HG02759 (cell line): Measurements from ENCODE around the gene ANTXRL.
"Not testable (repeated sequence)": the region's sequence is repeated elsewhere in the genome, so short reads cannot be mapped to it uniquely, and the experiment has no call there.

ENCODE experiments used
- ATAC-seq: cut with Tn5 transposase; IDR thresholded peaks from one replicate; pipeline ENCODE4 v1.9.1; 2021; ENCODE audit warnings: mild to moderate bottlenecking, moderate library complexity; ENCODE audit not compliant: unreplicated experiment

The ANTXRL gene

DNA sequence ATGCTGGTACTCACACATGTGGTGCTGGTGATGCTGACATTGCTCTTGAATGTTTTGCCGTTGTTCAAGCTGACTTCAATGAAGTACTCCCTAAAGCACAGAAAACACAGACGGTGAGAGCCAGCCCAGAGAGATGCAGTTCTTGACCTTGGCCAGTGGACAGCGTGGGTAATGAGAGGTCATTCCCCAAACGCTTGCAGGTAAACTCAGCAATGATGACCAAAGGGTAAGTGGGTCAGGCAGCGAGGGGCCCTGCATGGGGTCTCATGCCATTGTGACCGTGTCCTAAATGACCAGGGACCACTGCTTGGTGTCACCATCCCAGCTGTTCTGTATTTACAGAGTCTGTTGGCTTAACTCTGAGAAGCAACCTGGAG, 32.8 kb upstream of the ANTXRL start:
- ATAC-seq, result no peak

DNA sequence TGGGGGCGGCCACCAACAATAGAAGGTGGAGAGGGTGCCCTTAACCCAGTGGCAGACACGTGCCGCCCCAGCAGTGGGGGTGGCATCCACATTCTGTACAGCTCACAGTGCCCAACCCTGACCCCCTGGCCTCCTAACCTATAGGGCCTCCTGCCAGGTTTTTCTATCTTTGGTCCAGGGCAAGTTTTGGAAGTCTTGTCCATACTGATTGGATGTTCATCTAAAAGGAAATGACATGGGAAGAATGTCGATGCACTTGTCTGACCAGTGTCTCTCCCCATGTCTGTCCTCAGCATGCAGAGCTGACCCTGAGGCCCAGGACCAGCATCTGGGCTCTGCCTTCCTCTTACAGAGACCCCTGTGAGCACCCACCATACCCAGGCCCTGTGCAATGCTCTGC, 32.3 kb upstream of the ANTXRL start:
- ATAC-seq, result no peak

DNA sequence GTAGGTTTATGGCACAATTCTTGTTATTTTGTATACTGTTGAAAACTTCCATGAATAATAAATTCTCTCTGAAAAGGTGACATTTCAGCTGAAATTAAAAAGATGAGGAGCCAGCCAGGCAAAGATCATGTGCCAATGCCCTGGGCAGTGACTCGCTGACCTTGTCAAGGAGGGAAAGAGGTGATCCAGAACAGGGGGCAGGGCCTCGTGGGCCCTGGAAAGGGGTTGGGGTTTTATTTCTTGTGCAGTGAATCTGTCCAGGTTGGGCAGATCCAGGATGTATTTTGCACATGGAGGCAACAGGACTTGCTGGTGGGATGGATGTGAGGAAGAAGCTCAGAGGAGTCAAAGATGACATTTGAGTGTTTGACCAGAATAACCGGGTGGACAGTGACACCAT, 31.6 kb upstream of the ANTXRL start:
- not testable (repeated sequence) for ATAC-seq

DNA sequence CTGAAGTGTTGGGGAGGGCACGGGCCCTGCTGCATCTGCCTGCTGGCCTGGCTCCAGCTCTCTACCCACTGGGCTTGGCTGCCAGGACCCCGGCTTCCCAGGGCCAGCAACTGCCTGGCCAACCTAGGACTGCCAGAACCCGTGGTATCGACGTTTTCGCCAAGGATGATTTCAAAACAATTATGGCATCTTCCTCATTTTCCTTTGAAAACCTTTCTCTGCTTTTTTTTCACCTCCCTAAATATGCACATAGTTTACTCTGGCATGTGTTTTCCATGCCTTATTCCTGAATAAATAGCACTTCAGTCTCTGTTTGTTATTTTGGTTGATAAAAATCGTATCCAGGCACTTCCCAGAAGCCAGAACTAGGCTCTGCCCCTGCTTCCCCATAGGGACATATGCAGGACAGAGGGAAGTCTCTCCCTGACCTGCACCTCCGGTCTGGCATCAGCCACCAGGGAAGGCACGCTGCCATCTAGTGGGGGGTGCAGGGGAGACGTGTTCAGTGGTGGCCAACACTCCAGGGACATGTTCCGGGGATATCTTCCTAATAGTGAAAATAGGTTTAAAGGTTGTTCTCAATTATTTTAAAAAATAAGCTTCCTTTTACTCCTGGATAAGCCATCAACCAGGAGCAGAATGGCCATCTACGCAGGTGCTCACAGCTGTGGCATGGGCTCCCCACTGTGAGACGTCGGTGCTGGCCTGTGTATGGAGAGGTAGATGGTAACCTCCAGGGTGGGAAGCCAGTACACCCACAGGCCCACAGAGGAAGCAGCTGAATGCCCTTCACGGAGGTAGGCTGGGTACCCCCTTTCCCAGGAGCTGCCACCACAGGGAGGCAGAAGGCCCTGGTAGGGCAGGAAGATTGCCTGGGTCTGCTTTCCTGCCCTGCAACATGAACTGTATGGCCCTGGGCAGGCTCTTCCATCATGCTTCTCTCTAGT, 30.7 kb upstream of the ANTXRL start:
- peak; percentile 57 for ATAC-seq

DNA sequence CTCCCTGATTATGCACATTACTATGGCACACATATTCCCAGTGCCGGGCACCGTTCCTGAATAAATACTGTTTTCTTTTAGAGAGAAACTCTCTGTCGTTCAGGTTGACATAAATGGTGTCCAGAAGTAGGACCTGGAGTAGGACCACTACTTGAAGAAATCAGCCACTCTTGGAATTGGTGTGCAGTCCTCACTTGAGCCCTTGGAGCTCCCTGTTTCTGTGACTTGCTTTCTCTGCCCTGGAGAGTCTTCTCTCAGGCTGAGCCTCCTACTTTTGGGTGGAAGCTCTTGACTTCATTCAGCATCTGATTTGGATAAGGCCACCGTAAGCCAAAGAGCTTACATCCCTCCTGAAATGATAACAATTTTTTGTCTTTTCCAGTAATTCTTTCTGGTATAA, 29.7 kb upstream of the ANTXRL start:
- ATAC-seq, result no peak

DNA sequence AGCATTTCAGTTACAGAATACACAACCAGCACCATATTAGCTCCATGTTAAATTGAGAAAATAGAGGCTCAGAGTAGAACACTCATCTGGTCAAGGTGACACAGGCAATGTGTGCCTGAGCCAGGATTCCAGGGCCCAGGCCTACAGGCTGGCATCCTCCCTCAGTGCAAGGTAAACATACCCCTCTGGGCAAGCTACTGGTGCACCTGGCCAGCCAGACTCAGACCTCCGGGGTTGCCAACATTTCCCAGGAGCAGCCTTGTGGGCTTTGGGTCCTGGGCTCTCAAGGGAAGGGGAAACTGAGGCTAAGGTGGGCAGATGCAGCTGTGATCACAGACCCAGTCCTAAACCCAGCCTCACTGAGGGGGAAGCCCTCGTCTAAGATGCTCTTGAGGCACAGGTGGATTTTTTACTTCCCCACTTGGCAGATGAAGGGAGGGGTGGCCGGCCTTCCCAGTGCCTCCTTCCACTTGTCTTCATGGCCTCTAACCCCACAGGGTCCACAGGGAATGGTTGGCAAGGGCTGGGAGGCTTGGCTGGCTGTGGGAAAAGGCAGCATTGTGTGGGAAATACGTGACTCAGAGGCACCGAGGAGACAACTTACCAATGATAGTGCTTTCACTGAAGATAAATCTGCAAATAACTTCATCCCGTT, 23.8 kb upstream of the ANTXRL start:
- not testable (repeated sequence) for ATAC-seq

DNA sequence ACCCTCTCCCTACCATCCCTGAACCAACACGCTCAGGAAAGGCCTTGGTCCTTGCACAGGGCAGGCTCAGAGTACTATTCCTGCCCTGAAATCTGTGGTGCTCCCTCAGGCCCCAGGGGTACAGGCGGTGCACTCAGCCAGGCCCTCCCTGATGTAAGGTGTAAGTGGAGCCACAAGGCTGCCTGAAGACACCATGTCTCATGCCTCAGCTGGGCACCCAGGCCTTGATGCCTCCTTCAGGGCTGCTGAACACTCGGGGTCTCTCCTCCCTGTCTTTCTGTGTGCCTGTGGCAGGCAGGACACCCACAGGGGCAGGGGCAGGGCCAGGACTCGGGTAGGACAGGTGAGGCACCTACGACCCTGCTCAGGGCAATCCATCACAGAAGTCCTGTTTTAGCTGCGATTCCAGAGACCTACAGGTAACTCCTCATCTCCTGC, 22.9 kb upstream of the ANTXRL start:
- ATAC-seq, result no peak

DNA sequence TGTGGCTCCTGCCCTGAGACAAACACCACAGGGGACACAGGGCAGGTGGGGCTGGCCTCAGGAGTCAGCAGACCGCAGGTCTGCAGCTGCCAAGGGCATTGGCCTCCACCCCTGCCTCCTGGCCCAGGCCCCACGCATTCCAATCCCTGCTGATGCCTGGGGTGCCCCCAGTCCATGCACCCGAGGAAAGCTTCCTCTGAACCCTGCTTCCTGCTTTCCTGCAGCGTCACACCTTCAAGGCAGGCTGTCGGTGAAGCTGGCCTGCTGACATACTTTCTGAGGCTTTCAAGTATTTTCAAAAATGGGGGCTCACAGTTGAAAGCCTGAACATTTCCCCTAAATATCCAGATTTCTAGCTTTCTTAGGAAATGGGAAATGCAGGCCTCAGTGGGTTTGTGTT, 22.5 kb upstream of the ANTXRL start:
- no peak for ATAC-seq

DNA sequence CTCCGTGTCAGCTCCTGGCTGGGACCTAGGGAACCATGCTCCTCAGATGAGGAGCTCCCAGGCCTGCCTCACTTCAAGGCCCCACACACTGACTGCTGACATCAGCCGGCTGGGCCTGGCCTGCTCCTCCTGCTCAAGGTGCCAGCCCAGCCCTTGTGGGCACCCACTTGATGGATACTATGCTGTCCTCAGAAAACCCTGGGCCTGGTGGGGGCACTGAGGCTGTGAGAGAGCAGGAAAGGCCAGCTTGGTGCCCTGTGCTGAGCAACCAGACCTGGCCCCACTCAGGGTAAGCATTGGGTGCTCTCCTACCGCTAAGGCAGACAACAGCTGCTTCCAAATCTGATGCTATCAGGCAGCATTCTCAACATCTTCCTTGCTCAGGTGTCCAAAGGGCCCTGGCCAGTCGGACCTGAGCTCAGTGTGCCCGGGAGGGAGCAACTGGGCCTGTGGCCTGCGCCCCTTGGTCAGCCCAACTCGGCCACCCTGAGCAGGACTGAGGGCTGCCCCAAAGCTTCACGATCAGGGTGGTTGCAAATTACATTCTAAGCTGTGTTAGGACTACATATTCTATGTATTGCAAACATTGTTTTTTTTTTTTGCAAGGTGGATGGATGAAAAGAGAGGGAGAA, 21.9 kb upstream of the ANTXRL start:
- ATAC-seq, result no peak

DNA sequence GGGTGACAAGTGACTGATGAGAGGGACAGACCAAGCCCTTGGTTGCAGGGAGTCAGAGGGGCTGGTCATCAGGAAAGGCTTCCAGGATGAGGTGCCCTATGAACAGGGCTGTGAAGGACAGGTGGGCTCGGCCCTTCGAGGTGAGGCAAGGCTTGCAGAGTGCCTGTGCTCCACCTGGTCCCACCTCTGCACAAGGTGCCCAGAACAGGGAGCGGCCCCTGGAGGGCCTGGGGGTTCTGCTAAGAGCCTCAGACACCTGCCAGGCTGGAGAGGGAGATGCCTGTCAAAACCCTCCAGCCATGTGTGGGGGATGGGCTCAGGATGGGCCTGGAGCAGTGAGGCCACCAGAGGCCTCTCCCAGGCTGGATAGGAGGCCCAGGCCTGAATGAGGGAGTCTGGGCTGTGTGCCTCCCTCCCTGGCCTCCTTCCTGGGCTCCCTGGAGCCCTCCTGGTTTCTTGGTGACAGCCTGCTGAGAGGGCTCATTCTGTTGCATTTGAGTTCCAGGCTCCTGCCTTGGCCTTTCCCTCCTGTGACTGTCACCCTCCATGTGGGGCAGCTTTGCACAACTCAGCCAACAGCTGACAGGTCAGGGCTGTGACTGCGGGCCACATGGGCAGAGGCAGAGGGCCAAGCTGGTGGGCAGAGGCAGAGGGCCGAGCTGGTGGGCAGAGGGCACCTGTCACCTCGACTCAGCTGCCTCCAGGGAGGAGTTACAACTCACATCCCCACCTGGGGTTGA, 21.1 kb upstream of the ANTXRL start:
- ATAC-seq, result not testable (repeated sequence)

DNA sequence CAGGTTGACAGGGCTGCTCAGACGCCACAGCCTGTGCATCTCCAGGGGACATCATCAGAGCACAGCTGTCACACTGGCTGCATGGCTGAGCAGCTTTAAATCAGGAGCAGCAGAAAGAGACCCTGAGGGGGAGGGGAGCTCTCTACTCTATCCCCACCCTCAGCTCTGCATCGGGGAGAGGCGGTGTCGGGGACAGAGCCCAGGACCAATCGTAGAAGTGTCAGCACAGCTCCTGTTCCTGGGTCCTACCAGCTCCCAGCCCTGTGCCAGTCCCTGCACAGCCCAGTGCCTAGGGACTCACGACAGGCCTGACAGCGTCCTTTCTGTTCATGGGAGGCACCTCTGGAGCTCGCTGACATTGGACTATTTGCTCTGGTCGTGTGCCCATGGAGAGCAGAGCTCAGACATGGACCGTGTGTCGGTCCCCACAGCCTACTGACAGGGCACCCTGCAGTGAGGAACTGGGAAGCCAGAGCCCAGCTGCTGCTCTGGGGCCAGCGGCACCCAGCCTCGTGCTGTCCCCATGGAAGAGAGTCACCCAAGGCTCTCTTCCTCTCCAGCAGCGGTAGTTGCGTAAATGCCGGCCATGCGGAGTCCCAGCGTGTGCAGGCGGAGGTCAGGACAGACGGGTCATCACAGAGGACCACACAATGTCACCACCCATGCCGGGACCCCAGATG, 20.4 kb upstream of the ANTXRL start:
- ATAC-seq, result no peak

DNA sequence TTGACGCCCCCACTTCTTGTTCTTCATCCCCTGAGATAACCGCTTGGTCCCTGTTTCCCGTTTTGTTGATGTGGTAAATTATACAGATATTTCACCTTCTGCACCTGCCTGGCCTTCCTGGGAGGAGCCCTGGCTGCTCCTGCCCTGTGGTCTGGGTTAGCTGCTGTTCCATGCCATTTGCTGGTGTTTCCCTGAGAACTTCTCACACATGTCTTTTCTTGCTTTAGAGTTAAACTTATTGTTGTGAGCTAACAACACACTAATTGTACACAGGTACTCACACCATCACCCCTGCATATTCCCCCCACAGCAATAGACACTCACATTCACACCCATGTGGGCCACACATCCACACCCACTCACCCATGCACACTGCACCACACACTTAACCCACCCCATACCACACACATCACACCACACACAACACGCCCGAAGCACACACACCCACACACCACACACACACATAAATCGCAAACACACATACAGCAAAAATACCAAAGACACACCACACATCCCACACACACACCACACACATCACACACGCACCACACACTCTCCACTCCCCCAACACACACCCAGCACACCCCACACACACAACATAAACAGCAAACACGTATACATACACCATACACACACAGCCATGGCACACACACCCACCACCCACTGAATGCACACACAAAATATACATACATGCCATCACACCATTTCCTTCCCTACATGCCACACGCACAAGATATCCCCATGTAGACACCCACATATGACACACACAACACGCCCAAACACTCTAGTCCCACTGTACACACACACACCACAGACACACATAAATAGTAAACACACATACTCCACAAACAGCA, 19.4 kb upstream of the ANTXRL start:
- no peak for ATAC-seq

DNA sequence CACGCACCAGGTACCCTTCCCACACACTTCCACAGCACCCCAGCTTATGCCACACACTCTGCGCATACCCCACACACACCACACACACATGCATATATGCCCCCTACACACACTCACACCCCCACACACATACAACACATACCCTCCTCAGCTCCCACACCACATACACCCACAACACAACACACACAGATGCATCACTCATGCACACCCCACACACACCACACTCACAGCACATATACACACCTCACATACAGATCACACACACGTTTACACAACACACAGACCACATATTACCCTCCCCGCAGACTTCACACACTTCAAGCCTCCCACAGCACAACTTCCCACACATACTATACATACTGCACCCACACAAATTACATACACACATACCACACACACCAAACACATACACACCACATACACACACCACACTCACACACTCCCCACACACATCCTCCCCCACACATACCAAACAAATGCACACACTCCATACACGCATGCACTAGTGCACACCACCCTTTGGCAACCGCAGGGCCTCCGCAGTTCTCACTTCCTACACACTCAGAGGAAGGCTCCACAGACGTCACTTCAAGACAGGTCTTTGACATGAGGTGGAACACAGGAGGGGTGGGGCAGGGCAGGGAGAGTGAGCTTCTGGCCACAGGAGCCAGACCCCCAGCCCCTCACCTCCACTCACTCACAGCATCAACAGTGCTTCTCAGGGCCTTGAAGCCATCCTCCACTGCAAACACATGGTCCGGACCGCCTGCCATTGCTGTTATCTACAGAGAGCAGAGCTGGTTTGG, 18.5 kb upstream of the ANTXRL start:
- ATAC-seq, result peak; percentile 86

DNA sequence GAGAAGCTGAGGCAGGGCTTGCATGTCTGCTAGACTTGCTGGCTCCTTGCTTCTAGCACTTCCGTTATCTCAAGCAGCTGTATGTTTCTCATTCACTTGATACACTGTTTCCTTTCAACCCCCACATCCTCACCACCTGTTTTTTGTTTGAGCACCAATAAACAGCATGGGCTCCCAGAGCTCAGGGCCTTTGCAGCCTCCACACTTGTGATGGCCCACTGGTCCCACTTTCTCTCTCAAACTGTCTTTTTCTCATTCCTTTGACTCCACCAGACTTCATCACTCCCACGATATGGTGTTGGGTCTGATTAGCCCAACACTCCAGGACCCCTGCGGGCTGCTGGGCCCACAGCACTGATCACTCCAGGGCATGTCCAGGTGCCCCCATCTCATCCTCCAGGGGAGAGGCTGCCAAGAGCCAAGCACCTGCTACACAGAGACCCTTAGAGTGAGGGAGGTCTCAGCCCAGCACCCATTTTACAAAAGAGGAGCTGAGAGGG, 17.2 kb upstream of the ANTXRL start:
- ATAC-seq, result not testable (repeated sequence)

DNA sequence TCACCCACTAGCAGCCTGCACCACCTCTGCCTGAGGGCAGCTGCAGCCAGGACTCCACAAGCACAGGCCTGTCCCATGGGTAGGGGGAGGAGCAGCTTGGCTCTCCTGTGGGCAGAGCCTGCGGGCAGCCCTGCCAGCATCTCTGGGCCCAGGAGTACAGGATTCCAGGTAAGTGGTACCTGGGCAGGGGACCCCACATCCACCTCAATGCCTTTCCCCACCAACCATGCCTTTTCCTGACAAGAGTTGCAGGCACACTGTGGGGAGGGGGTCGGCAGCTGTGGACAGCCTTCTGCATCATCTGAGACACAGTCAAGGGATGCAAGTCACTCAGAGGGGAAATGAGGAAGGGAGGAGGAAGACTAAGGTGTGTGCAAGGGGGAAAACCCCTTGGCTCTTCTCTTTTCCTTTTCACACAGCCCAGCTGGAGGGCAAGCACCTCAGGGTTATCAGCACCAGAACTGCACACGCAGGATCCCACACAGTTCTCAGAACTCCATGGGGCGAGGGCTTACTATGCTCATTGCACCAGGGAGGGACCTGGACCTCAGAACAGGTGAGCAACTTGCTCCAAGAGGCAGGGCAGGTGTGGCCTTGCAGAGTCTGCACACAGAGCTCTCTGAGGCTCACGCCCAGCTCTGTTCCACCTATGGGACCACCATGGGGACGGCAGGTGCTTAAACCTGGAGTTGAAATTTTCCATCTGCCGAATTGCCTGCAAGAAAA, 16.5 kb upstream of the ANTXRL start:
- ATAC-seq, result no peak

DNA sequence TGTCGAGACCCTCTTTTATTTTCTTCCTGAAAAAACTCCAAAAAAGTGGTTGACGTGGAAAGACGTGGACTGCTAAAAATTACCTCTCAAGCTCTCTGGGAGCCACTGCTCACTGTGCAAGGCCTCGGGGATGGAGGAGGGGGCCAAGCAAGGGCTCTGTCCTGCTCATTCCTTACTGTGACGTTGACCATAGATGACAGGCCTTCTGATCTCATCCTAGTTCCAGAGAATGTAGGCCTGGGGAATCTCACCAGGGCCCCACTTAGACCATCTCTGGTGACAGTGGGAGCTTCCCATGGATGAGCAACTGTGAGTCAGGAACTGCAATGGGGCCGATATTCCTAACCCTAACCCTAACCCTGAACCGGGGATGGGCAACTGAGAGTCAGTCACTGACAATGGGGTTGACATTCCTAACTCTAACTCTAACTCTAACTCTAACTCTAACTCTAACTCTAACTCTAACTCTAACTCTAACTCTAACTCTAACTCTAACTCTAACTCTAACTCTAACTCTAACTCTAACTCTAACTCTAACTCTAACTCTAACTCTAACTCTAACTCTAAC, 15.8 kb upstream of the ANTXRL start:
- not testable (repeated sequence) for ATAC-seq

DNA sequence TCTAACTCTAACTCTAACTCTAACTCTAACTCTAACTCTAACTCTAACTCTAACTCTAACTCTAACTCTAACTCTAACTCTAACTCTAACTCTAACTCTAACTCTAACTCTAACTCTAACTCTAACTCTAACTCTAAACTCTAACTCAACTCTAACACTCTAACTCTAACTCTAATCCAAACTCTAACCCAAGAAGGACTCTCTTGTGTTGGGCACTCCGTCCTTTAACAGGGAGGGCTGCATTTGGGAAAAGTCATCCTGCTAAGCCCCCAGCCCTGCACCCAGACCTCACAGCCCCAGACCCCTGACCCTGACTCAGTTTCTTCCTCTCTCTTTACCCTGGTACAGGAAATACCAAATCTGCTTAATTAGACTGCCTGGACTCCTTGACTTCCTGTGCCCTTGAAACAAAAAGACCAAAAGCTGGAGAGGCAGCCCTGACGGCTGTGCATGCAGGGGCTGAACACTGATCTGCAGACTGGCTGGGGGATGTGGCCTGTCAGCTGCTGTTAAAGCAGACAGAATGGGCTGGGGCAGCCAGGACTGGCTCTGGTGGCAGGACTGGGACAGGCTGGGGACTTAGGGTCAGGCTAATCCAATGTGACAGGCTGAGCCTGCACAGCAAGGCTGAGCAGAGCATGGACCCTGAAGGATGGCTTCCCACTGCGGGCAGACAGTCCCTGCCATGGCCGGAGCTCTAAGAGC, 14.8 kb upstream of the ANTXRL start:
- ATAC-seq, result not testable (repeated sequence)
